Measurements from ENCODE around the gene PLRG1. TPM values are rescaled to one million over a fixed set of nuclear protein-coding genes. Genes with fewer than 3 reads are reported as not detected.
A peak's percentile ranks its signal among the peaks of the same experiment; 100 is the strongest.

Gene PLRG1
- total RNA-seq, 1 donor from 2014 or later = 92.7 TPM

GRCh38 chr4:154507156-154507555 lies 43.0 kb downstream of the PLRG1 start:
- Mint-ChIP-seq H3K27me3 (ENCODE audit: insufficient read depth, low read depth) (peaks cover 2% of the 10 kb centered on the region), H3K27ac (no peak overlapping the region), H3K9me3 (no peaks in the 10 kb centered on the region), H3K36me3 (no peaks in the 10 kb centered on the region), H3K4me3 (no peak overlapping the region), H3K4me1 (peaks cover 6% of the 10 kb centered on the region)
- H3K9me3 ChIP-seq (ENCODE audit: low read depth) = no peaks in the 10 kb centered on the region
- DNase-seq (ENCODE audit: low spot score) = no peak
- H3K27ac ChIP-seq = no peak overlapping the region
- no peaks in the 10 kb centered on the region for H4K20me1 ChIP-seq (ENCODE audit: low read depth)
- no peaks in the 10 kb centered on the region for H3K27me3 ChIP-seq
- no peak overlapping the region for H3K9ac ChIP-seq
- TF ChIP-seq EZH2phosphoT487 (IDR thresholded peaks at IDR 0.05) = no peak
- H3K79me2 ChIP-seq (ENCODE audit: low read depth) = no peaks in the 10 kb centered on the region
- H3K4me2 ChIP-seq = no peak overlapping the region
- no peaks in the 10 kb centered on the region for H3F3A ChIP-seq (ENCODE audit: low read depth)
- no peak overlapping the region for H3K4me3 ChIP-seq
- H2AFZ ChIP-seq (replicated peaks) = no peak overlapping the region
- H3K4me1 ChIP-seq = peaks cover 5% of the 10 kb centered on the region
- H3K36me3 ChIP-seq = no peaks in the 10 kb centered on the region

DNA sequence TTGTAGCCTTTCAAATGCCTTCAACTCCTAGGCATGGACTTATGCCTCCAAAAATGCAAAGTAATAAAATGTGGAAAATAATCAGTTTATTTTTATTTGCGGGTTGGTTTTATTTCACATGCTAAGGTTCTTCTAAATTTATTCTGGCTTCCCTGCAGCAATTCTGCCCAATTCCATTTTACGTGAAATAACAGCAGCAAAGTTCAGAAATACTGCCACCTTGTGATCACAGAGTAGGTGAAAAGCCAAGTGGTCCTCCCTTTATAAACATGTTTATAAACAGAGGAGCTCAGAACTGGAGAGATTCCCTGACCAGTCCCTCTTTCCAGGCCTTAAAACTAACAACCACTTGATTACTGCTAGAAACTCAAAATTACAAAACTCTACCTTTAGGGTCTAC lies 43.9 kb downstream of the PLRG1 start:
- Histone ChIP-seq H3K4me2 (no peak overlapping the region), H3K4me3 (no peak overlapping the region), H3K4me1 (no peaks in the 10 kb centered on the region), H3K9me3 (ENCODE audit: low read depth) (no peaks in the 10 kb centered on the region), H3K27ac (no peak overlapping the region), H3K9ac (no peak overlapping the region), H3F3A (ENCODE audit: low read depth) (no peaks in the 10 kb centered on the region), H3K79me2 (ENCODE audit: low read depth) (no peaks in the 10 kb centered on the region), H2AFZ (replicated peaks) (peak overlapping the region; percentile 23), H3K27me3 (no peaks in the 10 kb centered on the region), H4K20me1 (ENCODE audit: low read depth) (no peaks in the 10 kb centered on the region), H3K36me3 (no peaks in the 10 kb centered on the region)
- Mint-ChIP-seq H3K36me3 (no peaks in the 10 kb centered on the region), H3K4me1 (no peaks in the 10 kb centered on the region), H3K27ac (no peak overlapping the region), H3K9me3 (no peaks in the 10 kb centered on the region), H3K4me3 (no peak overlapping the region), H3K27me3 (ENCODE audit: insufficient read depth, low read depth) (no peaks in the 10 kb centered on the region)
- DNase-seq (ENCODE audit: low spot score) = peak; percentile 64
- TF ChIP-seq CTCF (IDR thresholded peaks at IDR 0.05) (peak; percentile 74), EZH2 (IDR thresholded peaks at IDR 0.05) (no peak), EZH2phosphoT487 (IDR thresholded peaks at IDR 0.05) (no peak)

- Mint-ChIP-seq H3K27me3 (ENCODE audit: insufficient read depth, low read depth) (no peaks in the 10 kb centered on the region), H3K4me3 (no peak overlapping the region), H3K27ac (no peak overlapping the region), H3K36me3 (no peaks in the 10 kb centered on the region), H3K4me1 (no peaks in the 10 kb centered on the region), H3K9me3 (peaks cover 2% of the 10 kb centered on the region)
- H3K4me1 ChIP-seq = no peaks in the 10 kb centered on the region
- H4K20me1 ChIP-seq (ENCODE audit: low read depth) = no peaks in the 10 kb centered on the region
- H3K9ac ChIP-seq = no peak overlapping the region
- no peak for TF ChIP-seq EZH2phosphoT487 (IDR thresholded peaks at IDR 0.05)
- TF ChIP-seq CTCF (IDR thresholded peaks at IDR 0.05) = peak; percentile 80
- no peak for TF ChIP-seq EZH2 (IDR thresholded peaks at IDR 0.05)
- H3K4me3 ChIP-seq = no peak overlapping the region
- H3K27ac ChIP-seq = no peak overlapping the region
- peak; percentile 51 for DNase-seq (ENCODE audit: low spot score)
- no peaks in the 10 kb centered on the region for H3F3A ChIP-seq (ENCODE audit: low read depth)
- H3K9me3 ChIP-seq (ENCODE audit: low read depth) = no peaks in the 10 kb centered on the region
- no peak overlapping the region for H2AFZ ChIP-seq (replicated peaks)
- no peak overlapping the region for H3K4me2 ChIP-seq
- H3K79me2 ChIP-seq (ENCODE audit: low read depth) = no peaks in the 10 kb centered on the region
- H3K36me3 ChIP-seq = no peaks in the 10 kb centered on the region
- no peaks in the 10 kb centered on the region for H3K27me3 ChIP-seq
These were observed 46.6 kb downstream of the PLRG1 start for GRCh38 chr4:154503598-154503997.

GRCh38 chr4:154502111-154502510 lies 48.1 kb downstream of the PLRG1 start:
- H3K27ac Mint-ChIP-seq = no peak overlapping the region
- H2AFZ ChIP-seq (replicated peaks) = no peak overlapping the region
- H3K9me3 Mint-ChIP-seq = peaks cover 2% of the 10 kb centered on the region
- no peaks in the 10 kb centered on the region for H3F3A ChIP-seq (ENCODE audit: low read depth)
- no peak overlapping the region for H3K9ac ChIP-seq
- no peak overlapping the region for H3K4me2 ChIP-seq
- no peak overlapping the region for H3K27ac ChIP-seq
- H3K27me3 ChIP-seq = peaks cover 2% of the 10 kb centered on the region
- no peaks in the 10 kb centered on the region for H4K20me1 ChIP-seq (ENCODE audit: low read depth)
- no peak overlapping the region for H3K4me3 ChIP-seq
- no peaks in the 10 kb centered on the region for H3K4me1 Mint-ChIP-seq
- H3K4me3 Mint-ChIP-seq = no peak overlapping the region
- no peaks in the 10 kb centered on the region for H3K9me3 ChIP-seq (ENCODE audit: low read depth)
- no peaks in the 10 kb centered on the region for H3K36me3 Mint-ChIP-seq
- DNase-seq (ENCODE audit: low spot score) = no peak
- no peaks in the 10 kb centered on the region for H3K79me2 ChIP-seq (ENCODE audit: low read depth)
- no peaks in the 10 kb centered on the region for H3K4me1 ChIP-seq
- H3K36me3 ChIP-seq = no peaks in the 10 kb centered on the region
- no peak for TF ChIP-seq CTCF (IDR thresholded peaks at IDR 0.05)
- no peak for TF ChIP-seq EZH2 (IDR thresholded peaks at IDR 0.05)
- TF ChIP-seq EZH2phosphoT487 (IDR thresholded peaks at IDR 0.05) = no peak
- H3K27me3 Mint-ChIP-seq (ENCODE audit: insufficient read depth, low read depth) = no peaks in the 10 kb centered on the region

Measured in neural progenitor cell (in vitro differentiated cells).